GM18909 (cell line): ENCODE results near the gene ERAP2.
"Not testable (repeated sequence)": the region's sequence is repeated elsewhere in the genome, so short reads cannot be mapped to it uniquely, and the experiment has no call there.

Experiments used
- ATAC-seq: cut with Tn5 transposase; IDR thresholded peaks from one replicate; pipeline ENCODE4 v1.9.1; 2021; ENCODE audit warnings: mild to moderate bottlenecking; ENCODE audit not compliant: unreplicated experiment, poor library complexity

Gene ERAP2

DNA sequence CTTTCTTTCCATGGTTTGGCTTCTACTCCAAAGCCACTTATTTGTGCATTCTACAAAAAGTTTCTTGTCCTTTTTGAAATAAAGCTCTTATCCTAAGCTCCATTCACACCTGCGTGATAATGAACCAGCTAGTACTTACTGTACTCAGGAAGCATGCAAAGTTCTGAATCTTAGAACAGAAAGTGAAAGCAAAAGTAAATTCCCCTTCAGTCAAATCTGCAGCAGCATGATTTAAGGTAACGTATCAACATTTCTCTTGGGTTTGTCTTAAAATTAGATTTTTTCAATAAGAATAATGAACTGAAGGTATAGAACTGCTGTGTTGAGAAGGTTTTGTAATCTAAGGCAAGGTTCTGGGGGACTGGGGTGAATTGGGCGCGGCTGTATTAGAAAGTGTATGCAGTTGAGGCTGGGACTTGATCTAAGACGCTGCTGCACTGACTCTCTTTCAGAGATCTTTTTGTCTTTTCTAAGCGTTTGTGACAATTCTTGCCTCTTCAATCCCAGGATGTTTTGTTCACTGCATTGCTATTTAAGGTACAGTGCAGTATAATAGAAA, at the start of gene ERAP2:
Gene ERAP2 (plus strand): TSS at position 209 of the 559 bp plus-strand sequence. CDS start 3,186 bp downstream, outside the sequence.
- ATAC-seq, result peak; percentile 66

- no peak for ATAC-seq
Measured at GRCh38 chr5:96829297-96829696, 47.0 kb upstream of the ERAP2 start.

DNA sequence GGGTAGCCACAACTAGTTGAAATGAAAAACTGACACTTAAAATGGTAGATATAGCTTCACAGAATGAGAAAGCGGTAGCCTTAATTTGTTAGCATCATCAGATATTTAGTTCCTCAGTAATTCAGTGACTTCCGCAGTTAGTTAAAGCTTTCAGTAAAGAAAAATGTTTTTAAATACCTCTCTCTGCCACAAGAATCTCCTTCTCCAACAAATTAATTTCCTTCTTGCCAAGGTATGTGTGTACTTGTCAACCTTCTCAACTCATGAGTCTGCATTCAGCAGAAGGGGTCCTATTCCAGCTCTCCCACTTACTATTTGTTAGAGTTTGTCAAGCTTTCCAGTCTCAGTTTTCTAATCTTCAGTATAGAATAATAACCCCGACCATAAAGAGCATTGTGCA, 42.3 kb upstream of the ERAP2 start:
- ATAC-seq, result no peak

GRCh38 chr5:96835791-96836191, 40.5 kb upstream of the ERAP2 start:
- no peak for ATAC-seq

DNA sequence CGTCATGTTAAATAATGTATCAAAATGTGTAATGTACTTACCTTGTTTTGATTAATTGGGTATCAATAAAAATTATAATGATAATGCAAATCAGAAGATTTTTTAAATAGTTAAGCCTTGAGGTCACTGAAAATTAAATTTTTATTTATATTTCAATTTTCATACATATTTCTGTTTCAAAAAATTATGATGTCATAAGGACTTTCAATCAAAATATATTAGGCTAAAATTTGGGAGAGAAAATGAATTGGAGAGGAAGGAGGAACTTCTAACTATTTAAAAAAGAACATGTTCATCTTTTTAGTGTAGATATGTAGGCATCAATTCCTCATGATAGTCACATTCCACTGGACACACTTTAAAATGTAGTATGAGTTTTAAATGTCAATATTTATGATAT, 39.5 kb upstream of the ERAP2 start:
- no peak for ATAC-seq

DNA sequence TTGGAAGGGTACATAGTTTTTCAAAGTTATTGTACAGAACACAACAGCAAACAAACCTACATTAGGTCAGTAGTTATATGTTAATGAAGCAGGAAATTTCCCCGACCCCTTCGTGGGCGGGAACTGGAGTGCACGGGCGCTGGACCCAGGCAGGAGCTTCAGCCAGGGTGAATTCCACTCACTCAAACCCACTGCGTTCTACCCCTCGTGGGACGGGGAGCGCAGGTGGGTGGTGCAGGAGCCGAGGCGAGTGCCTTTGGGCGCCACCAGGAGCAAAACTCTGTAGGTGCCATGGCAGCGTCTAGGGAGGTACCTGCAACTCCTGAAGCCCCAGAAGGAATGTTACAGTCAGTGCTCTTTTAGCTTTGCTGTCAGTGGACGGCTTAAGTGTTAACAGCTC, 39.0 kb upstream of the ERAP2 start:
- ATAC-seq, result no peak

DNA sequence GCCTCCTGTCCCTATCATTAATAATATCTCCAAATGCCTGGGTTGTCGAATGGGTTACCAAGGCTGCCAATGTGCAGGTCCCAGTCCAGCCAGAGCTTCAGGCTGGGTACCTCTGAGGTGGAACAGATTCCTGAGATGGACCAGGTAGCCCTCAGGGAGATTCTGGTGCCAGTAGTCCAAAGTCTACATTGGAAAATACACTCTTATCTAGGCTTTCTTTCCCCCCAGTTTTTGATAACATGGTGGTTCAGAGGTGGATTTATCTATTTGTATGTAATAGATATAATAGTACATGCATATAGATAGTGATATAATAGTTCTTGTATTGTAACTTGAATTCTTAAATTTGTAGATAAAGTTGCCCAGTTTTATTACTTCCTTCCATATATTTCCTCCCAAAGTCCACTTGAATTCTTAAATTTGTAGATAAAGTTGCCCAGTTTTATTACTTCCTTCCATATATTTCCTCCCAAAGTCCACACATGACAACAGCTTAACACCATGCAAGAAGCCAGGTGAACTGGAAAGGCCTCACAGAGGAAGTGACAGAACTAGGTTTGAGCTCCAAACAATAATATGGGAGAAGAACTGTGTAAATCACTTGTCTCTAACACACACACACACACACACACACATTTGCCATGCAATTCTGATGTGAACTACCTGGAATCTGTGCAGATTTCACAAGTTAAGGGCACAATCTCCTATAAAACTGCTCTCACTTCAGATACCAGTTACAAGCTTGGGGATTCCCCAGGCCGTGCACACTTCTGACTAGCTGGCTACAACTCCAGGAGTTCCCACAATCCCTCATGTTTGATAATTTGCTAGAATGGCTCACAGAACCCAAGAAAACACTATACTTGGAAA, 37.9 kb upstream of the ERAP2 start:
- no peak for ATAC-seq

DNA sequence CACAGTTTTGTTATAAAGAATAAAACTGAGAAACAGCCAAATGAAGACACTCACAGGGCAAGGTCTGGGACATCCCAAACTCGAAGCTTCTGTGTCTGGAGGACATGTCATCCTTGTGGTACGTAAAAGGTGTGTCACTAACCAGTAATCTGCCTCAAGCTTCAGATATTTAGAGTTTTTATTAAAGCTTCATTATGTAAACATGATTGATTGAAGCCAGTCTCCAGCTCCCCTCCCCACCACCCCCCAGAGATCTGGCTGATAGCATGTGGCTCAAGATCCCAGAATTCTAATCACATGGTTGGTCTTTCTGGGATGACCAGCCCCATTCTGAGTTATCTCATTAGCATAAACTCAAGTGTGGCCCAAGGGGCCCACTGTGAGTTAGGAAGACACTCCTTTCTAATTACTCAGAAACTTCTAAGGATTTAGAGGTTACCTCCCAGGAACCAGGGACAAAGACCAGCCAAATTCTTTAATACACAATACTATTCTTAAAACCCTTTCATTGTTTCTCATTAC, 37.2 kb upstream of the ERAP2 start:
- ATAC-seq, result no peak

DNA sequence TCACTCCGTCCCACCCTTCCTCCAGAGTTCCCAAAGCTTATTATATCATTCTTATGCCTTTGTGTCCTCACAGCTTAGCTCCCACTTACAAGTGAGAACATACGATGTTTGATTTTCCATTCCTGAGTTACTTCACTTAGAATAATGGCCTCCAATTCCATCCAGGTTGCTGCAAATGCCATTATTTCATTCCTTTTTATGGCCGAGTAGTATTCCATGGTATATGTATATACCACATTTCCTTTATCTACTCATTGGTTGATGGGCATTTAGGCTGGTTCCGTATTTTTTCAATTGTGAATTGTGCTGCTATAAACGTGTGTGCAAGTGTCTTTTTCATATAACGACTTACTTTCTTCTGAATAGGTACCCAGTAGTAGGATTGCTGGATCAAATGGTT, 34.4 kb upstream of the ERAP2 start:
- ATAC-seq, result not testable (repeated sequence)

- no peak for ATAC-seq
Measured at GRCh38 chr5:96843140-96843539, 33.2 kb upstream of the ERAP2 start.

DNA sequence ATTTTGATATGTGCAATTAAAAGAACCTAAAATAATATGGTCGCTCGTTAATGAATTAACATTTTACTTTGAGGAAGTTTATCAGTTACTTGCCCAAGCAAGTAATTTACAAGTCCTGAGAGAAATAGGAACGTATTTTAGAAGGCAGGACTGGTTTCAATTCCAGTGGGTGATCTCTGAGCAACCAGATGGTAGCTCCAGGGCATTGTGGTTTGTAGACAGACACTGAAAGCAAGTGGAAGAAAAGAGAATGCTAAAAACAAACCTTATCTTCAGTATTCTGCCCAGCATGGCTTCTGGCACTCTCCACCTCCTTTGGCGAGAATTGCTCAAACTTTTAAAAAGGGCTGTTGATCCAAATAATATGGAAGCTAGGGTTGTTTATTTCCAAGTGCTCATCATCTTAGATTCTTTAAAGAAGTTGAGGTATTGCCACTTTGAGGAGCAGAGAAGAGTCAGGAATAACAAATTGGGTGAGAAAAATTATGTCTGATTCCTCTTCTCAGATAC, 31.8 kb upstream of the ERAP2 start:
- ATAC-seq, result no peak

DNA sequence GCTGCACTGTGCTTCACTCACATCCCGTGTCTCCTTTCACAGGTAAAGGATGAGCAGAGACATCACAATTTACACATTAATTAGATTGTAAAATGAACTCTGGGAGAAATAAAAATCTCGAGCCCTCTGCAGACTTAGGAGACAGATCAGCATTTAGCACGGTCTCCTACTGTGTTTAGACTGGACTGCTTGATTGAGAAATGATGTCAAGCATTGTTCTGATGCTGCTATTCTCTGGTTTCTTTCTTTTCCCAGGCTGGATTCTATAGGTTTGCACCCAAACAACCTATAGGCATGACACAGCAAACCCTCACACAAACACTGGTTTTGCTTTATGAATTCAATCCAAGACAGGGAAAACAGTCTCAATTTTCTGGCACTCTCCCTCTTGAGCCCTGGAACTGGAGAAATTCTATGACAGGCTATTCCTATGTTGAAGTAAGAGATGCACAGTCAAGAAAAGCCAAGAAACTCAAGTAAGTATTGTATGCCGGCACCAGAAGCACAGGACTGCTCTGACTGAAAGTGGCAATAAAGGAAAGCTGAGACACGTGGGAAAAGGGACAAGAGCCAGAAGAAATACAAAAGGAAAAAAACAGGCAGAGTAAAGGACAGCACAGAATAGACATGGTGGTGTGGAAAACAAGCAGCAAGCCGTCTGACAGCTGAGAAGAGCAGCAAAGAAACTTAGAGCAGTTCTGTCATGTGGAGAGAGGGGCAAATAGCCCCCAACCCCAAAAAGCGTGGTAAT, 24.8 kb upstream of the ERAP2 start:
- ATAC-seq, result no peak

DNA sequence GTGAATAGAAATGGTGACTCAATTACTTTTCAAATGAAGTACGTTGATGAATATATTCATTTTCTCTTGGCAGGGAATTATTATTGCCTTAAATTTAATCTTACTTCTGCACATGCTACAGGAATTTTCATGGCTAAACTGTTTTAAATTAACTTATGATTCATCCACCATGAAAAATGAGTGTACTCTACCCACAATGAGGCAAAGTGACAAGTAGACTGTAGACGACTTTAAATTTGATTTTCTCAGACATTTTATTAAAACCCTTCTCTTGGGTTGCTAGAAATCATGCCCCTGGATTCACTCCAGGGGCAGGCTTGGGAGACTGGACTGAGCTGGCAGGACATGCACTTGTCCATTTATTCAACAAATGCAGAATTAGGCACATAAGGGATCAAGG, 23.5 kb upstream of the ERAP2 start:
- ATAC-seq, result no peak

DNA sequence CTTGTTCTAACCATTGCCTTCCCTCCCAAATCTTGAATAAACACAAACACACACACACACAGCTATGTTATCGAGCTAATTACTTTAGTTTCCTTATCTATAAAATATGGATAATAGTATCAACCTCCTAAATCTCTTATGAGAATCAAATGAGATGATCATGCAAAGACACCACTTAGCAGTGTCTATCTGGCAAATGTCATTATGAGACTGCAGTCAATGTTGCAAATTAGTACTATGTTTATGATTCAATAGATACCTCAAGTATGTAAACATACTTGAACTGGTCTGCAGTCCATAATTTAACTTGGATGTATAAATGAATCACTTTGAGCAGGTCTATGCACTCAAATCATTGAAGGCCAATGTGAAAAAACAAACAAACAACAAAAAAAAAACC, 22.2 kb upstream of the ERAP2 start:
- no peak for ATAC-seq

GRCh38 chr5:96855031-96855872, 21.0 kb upstream of the ERAP2 start:
- ATAC-seq, result no peak

DNA sequence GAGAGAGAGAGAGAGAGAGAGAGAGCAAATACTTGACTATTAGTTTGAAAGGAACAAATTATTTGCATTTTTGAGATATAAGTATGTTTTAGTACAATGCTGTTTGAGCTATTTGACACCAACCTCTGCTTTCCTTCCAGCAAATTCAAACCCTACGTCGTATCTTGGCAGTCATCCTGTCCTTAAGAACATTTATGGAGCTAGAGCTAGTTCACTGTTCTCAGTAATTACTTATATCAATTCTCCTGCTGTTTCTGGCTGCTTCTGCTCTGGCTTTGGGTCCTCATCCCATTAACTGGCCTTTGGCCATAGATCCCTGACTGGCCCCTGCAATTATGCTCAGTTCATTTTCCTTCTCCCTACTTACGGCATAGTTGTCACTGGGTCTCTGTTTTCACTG, 19.9 kb upstream of the ERAP2 start:
- ATAC-seq, result no peak

DNA sequence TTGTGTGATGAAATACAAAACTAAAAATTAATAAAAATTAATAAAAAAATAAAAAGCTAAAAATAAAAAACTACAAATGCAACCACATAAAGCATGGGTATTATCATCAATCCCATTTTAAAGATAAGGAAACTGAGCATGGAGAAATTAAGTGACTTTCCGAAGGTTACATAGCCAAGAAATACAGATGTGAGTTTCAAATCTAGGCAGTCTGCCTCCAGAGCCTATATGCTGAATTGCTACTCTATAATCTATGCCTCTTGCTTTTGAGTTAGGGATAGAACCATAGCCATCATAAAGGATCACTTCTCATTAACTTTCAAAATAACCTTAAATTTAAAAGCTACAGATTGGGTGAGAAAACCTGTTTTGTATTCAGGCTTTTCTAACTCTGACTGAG, 18.8 kb upstream of the ERAP2 start:
- no peak for ATAC-seq

- ATAC-seq, result no peak
Measured at GRCh38 chr5:96857924-96858323, 18.4 kb upstream of the ERAP2 start.

DNA sequence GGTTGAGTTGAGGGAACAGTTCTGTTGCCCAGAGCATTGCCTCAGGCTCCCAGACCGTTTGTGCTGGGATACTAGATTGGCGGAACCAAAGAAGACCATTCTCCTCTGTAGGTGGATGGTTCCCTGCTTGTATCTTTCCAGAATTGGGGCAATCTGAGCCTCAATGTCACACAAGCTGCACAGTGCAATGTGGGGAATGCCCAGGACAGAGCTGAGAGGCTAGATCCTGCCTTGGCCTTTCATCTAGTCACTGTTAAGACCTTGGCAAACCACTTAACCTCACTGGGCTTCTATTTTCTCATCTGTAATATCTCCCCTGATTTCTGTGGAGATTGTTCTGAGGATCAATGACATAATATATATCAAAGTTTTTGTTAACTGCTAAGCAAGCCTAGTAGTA, 16.9 kb upstream of the ERAP2 start:
- ATAC-seq, result no peak

GRCh38 chr5:96861076-96861475, 15.2 kb upstream of the ERAP2 start:
- peak; percentile 83 for ATAC-seq
